Stimulated activated CD4-positive, alpha-beta T cell treated with anti-CD3 and anti-CD28 coated beads, Interleukin-1b, Interleukin-23, amount 100 ng/mL, for 4 hours (primary cell): ENCODE data around the gene TBX15.

Source experiments
- DNase-seq, 2 donors: peaks; one replicate each; pipeline ENCODE4 v3.0.0-alpha.2; 2020; ENCODE audit warnings: low read depth in 2 of 2

The TBX15 gene

GRCh38 chr1:118988186-118989005, at the start of gene TBX15:
TSS of gene TBX15 (minus strand) at chr1:118988343. CDS start at chr1:118987795, 548 bp downstream.
- DNase-seq = no peak

- DNase-seq = no peak
Observed at GRCh38 chr1:119034359-119034758, 46.2 kb upstream of the TBX15 start.

- no peak for DNase-seq
Observed at GRCh38 chr1:119032986-119033385, 44.8 kb upstream of the TBX15 start.

GRCh38 chr1:119027759-119028158, 39.6 kb upstream of the TBX15 start:
- DNase-seq = no peak

- DNase-seq = no peak
Observed at GRCh38 chr1:119026956-119027355, 38.8 kb upstream of the TBX15 start.

- DNase-seq = no peak
Observed at GRCh38 chr1:119015547-119015946, 27.4 kb upstream of the TBX15 start.

- no peak for DNase-seq
Observed at GRCh38 chr1:119012383-119012782, 24.2 kb upstream of the TBX15 start.

- no peak for DNase-seq
Observed at GRCh38 chr1:119011706-119012105, 23.6 kb upstream of the TBX15 start.

GRCh38 chr1:119011116-119011515, 23.0 kb upstream of the TBX15 start:
- no peak for DNase-seq

- no peak for DNase-seq
Observed at GRCh38 chr1:119010201-119010600, 22.1 kb upstream of the TBX15 start.

GRCh38 chr1:119009312-119009655, 21.1 kb upstream of the TBX15 start:
- no peak for DNase-seq

GRCh38 chr1:119008483-119009311, 20.6 kb upstream of the TBX15 start:
- DNase-seq = no peak

GRCh38 chr1:119007670-119008482, 19.7 kb upstream of the TBX15 start:
- no peak for DNase-seq

GRCh38 chr1:119007339-119007669, 19.2 kb upstream of the TBX15 start:
- no peak for DNase-seq

GRCh38 chr1:119006406-119007279, 18.5 kb upstream of the TBX15 start:
- DNase-seq = no peak

GRCh38 chr1:119005724-119006405, 17.7 kb upstream of the TBX15 start:
- no peak for DNase-seq

GRCh38 chr1:119004781-119005180, 16.6 kb upstream of the TBX15 start:
- no peak for DNase-seq

- DNase-seq = no peak
Observed at GRCh38 chr1:119004129-119004527, 16.0 kb upstream of the TBX15 start.

- no peak for DNase-seq
Observed at GRCh38 chr1:119003413-119004128, 15.4 kb upstream of the TBX15 start.
